ENCODE results near the gene SPTB.

The SPTB gene

DNA sequence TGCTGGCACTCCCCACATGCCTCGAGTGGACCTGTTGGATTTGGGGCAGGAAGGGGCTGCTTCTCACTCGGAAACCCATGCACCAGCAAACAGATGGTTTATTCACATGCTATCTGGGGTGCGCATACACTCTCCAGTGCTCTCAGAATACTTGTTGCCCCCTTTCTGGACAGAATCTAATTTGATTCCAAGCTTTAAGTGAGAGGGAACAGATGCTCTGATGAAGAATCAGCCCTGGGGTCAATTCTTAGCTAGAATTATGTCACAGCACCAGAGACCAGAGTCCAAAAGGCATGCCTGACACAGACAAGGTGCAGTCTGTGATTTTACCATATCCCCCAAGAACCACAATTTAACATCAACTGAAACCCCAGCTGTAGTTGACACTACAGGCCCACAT lies 83.8 kb downstream of the SPTB start:
- Histone ChIP-seq H3K27ac (no peak overlapping the region), H3K9me3 (ENCODE audit: control insufficient read depth, low read length) (no peaks in the 10 kb centered on the region), H3K36me3 (ENCODE audit: control insufficient read depth, insufficient read depth, low read length) (no peaks in the 10 kb centered on the region), H2AFZ (no peak overlapping the region), H3K4me1 (no peaks in the 10 kb centered on the region), H3K4me3 (ENCODE audit: low read depth, low read length) (no peak overlapping the region), H3K79me2 (peaks cover 3% of the 10 kb centered on the region), H3K4me2 (ENCODE audit: low read length) (no peak overlapping the region), H3K27me3 (ENCODE audit: control insufficient read depth, insufficient read depth, low read length) (no peaks in the 10 kb centered on the region), H3K9ac (no peak overlapping the region)
- TF ChIP-seq, protein P1, sequence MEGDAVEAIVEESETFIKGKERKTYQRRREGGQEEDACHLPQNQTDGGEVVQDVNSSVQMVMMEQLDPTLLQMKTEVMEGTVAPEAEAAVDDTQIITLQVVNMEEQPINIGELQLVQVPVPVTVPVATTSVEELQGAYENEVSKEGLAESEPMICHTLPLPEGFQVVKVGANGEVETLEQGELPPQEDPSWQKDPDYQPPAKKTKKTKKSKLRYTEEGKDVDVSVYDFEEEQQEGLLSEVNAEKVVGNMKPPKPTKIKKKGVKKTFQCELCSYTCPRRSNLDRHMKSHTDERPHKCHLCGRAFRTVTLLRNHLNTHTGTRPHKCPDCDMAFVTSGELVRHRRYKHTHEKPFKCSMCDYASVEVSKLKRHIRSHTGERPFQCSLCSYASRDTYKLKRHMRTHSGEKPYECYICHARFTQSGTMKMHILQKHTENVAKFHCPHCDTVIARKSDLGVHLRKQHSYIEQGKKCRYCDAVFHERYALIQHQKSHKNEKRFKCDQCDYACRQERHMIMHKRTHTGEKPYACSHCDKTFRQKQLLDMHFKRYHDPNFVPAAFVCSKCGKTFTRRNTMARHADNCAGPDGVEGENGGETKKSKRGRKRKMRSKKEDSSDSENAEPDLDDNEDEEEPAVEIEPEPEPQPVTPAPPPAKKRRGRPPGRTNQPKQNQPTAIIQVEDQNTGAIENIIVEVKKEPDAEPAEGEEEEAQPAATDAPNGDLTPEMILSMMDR (IDR thresholded peaks at IDR 0.05): no peak

DNA sequence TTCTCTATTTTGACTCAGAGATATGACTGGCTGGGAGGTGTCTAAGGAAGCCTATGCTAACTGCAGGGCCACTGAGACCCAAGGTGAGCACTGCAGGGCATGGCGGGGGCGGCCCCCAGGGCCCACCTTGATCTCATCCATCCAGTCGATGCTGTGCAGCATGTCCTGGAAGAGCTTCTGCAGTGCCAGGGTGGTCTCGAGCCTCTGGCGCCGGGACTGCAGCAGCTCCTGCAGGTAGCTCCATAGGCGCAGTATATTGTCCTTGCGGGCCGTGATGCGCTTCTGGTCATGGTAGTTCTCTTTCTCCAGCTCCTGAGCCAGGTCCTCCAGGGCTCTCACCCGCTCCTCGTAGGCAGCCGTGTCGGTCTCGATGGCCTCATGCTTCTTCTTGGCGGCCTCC lies 84.5 kb downstream of the SPTB start:
- H3K4me3 ChIP-seq (ENCODE audit: low read depth, low read length): no peak overlapping the region

DNA sequence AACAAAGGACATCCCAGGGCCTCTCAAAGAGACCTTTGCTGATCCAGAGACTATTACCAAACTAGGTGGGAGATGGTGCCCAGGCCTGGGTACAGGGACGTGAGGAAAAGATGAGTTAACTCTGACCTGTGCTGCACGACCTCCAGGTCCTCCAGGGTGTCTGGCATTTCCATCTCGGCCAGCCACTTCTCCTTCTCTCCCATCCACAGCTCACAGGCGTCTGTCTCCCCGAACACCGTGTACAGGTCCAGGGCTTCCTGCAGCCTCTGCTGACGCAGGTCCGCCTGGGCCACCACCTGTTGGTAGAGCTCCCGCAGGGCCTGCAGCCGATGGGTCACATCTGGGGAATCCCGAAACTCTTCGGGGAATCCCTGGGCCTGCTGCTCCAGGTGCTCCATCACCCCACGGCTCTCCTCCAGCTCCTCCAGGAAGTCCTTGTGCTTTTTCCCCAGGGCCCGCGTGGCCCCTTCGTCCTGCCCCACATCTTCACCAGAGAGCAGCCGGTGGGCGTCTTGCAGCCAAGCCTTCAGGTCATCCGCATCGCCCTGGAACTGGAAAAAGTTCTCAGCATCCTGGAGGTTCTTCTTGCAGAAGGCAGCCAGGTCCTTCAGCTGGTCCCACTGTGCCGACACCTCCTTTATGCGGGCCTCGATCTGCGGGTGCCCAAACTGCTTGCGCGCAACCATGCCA lies 86.7 kb downstream of the SPTB start:
- Histone ChIP-seq H3K36me3 (ENCODE audit: control insufficient read depth, insufficient read depth, low read length) (no peaks in the 10 kb centered on the region), H3K27me3 (ENCODE audit: control insufficient read depth, insufficient read depth, low read length) (no peaks in the 10 kb centered on the region), H3K9ac (no peak overlapping the region), H3K4me3 (ENCODE audit: low read depth, low read length) (no peak overlapping the region), H3K4me1 (peaks cover 5% of the 10 kb centered on the region), H3K9me3 (ENCODE audit: control insufficient read depth, low read length) (no peaks in the 10 kb centered on the region), H3K27ac (no peak overlapping the region), H3K4me2 (ENCODE audit: low read length) (no peak overlapping the region), H3K79me2 (no peaks in the 10 kb centered on the region), H2AFZ (no peak overlapping the region)
- TF ChIP-seq, protein P1 (IDR thresholded peaks at IDR 0.05): no peak

More for the DNA sequence above, 84.5 kb downstream of the SPTB start:
- Histone ChIP-seq H3K36me3 (ENCODE audit: control insufficient read depth, insufficient read depth, low read length) (no peaks in the 10 kb centered on the region), H3K9ac (no peak overlapping the region), H3K4me2 (ENCODE audit: low read length) (no peak overlapping the region), H3K4me1 (no peaks in the 10 kb centered on the region), H3K27me3 (ENCODE audit: control insufficient read depth, insufficient read depth, low read length) (no peaks in the 10 kb centered on the region), H3K9me3 (ENCODE audit: control insufficient read depth, low read length) (no peaks in the 10 kb centered on the region), H3K27ac (no peak overlapping the region), H2AFZ (no peak overlapping the region), H3K79me2 (peaks cover 3% of the 10 kb centered on the region)
- TF ChIP-seq, protein P1 (IDR thresholded peaks at IDR 0.05): no peak

DNA sequence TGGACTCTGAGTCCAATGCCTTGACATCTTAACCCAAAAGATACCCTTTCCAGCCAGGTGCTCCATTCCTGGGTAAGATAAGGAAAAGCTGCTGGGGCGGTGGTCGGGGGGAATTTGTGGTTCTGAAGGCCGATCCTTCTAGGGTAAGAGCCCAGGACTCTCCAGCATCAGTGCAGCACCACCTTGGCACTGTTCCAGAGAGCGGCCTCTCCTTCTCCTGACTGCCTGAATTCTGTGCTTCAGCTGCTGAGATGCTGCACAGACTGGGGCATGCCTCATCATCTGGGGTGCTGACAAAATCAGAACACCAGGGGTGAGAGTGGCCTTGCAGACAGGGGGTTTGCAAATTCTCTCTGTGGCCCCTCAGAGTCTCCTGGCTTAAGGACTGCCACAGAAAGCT lies 87.5 kb downstream of the SPTB start:
- Histone ChIP-seq H3K9me3 (ENCODE audit: control insufficient read depth, low read length) (no peaks in the 10 kb centered on the region), H3K36me3 (ENCODE audit: control insufficient read depth, insufficient read depth, low read length) (no peaks in the 10 kb centered on the region), H3K4me1 (peaks cover 5% of the 10 kb centered on the region), H2AFZ (no peak overlapping the region), H3K4me3 (ENCODE audit: low read depth, low read length) (no peak overlapping the region), H3K27me3 (ENCODE audit: control insufficient read depth, insufficient read depth, low read length) (no peaks in the 10 kb centered on the region), H3K4me2 (ENCODE audit: low read length) (no peak overlapping the region), H3K79me2 (no peaks in the 10 kb centered on the region), H3K27ac (no peak overlapping the region), H3K9ac (no peak overlapping the region)
- TF ChIP-seq, protein P1 (IDR thresholded peaks at IDR 0.05): no peak

DNA sequence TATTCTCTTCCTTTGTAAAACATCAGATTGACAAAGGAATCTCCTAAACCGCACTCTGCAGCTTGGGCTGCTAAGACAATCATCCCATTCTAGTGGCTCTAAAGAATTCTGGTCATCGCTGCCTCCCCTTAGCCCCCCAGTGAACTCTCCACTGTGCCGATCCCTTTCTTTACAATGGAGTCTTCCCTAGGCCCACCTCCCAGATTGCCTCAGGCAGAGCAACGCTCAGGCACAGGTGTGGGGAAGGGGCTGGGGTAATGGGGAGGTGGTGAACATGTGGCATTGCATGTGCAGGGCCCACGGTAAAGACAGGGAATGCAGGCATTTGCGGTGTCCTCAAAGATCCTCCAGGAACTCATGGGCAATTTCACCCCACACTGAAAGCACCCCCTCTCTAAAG lies 89.2 kb downstream of the SPTB start:
- Histone ChIP-seq H3K9ac (no peak overlapping the region), H3K4me3 (ENCODE audit: low read depth, low read length) (no peak overlapping the region), H3K36me3 (ENCODE audit: control insufficient read depth, insufficient read depth, low read length) (no peaks in the 10 kb centered on the region), H3K27ac (no peak overlapping the region), H3K79me2 (no peaks in the 10 kb centered on the region), H3K4me2 (ENCODE audit: low read length) (no peak overlapping the region), H2AFZ (no peak overlapping the region), H3K9me3 (ENCODE audit: control insufficient read depth, low read length) (no peaks in the 10 kb centered on the region), H3K4me1 (peaks cover 5% of the 10 kb centered on the region), H3K27me3 (ENCODE audit: control insufficient read depth, insufficient read depth, low read length) (no peaks in the 10 kb centered on the region)
- TF ChIP-seq, protein P1 (IDR thresholded peaks at IDR 0.05): no peak

Measured in parathyroid adenoma (tissue), 2 donors.